Astrocyte (in vitro differentiated cells and primary cell): ENCODE data around the gene FFAR3.

Source experiments
- EZH2 ChIP-seq: IDR thresholded peaks from 2 replicates; pipeline ENCODE4 v1.6.1; 2012; ENCODE audit warnings: mild to moderate bottlenecking, low read length, inconsistent platforms; ENCODE audit not compliant: insufficient read depth
- TF ChIP-seq, protein P1 (sequence below): IDR thresholded peaks from 2 replicates; pipeline ENCODE4 v1.5.1; 2011; ENCODE audit warnings: low read depth, mild to moderate bottlenecking, inconsistent platforms, low read length, moderate library complexity; ENCODE audit not compliant: insufficient read depth

DNA sequence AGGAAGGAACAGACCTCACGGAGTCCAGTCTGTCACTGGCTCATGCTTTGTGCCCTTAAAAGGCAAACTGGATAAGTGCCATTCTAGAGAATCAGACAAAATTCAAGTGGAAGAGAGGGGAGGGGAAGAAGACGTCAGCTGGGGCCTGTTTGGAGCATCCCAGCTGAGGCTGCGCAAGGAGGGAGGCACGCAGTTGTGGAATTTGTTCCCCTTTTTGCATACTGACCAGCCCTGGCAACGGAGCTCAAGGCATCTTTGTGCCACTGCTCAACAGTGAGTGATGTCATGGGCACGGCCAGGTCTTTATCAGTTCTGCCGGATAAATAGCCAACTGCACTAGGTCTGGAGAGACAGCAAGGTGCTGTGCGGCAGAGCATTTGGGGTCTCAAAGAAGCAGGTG lies 12.5 kb downstream of the FFAR3 start, which contains the start of gene GPR42:
- TF ChIP-seq, protein P1, sequence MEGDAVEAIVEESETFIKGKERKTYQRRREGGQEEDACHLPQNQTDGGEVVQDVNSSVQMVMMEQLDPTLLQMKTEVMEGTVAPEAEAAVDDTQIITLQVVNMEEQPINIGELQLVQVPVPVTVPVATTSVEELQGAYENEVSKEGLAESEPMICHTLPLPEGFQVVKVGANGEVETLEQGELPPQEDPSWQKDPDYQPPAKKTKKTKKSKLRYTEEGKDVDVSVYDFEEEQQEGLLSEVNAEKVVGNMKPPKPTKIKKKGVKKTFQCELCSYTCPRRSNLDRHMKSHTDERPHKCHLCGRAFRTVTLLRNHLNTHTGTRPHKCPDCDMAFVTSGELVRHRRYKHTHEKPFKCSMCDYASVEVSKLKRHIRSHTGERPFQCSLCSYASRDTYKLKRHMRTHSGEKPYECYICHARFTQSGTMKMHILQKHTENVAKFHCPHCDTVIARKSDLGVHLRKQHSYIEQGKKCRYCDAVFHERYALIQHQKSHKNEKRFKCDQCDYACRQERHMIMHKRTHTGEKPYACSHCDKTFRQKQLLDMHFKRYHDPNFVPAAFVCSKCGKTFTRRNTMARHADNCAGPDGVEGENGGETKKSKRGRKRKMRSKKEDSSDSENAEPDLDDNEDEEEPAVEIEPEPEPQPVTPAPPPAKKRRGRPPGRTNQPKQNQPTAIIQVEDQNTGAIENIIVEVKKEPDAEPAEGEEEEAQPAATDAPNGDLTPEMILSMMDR, result no peak
- TF ChIP-seq EZH2, result no peak
